GM18870 (cell line): ENCODE data around the gene SP110.
"Not testable (repeated sequence)": the region's sequence is repeated elsewhere in the genome, so short reads cannot be mapped to it uniquely, and the experiment has no call there.

Experiments
- ATAC-seq: cut with Tn5 transposase; IDR thresholded peaks from one replicate; pipeline ENCODE4 v1.9.1; 2021; ENCODE audit warnings: moderate library complexity; ENCODE audit not compliant: unreplicated experiment

Gene SP110

GRCh38 chr2:230225486-230225885 is 5.7 kb upstream of the SP110 start, which contains the start of gene SP140:
Gene SP140 (plus strand): TSS chr2:230225736. CDS start chr2:230225845, 109 bp downstream.
- ATAC-seq: peak; percentile 64

- ATAC-seq: no peak
Measured at GRCh38 chr2:230224458-230224857, 4.7 kb upstream of the SP110 start.

GRCh38 chr2:230222829-230223228 is 3.0 kb upstream of the SP110 start:
- ATAC-seq: not testable (repeated sequence)

- ATAC-seq: no peak
Measured at GRCh38 chr2:230221493-230221892, 1.7 kb upstream of the SP110 start.

GRCh38 chr2:230220347-230220969 is 674 bp upstream of the SP110 start:
- no peak for ATAC-seq

- ATAC-seq: no peak
Measured at GRCh38 chr2:230218421-230218820, 1.4 kb downstream of the SP110 start.

GRCh38 chr2:230217424-230217823 is 2.4 kb downstream of the SP110 start:
- no peak for ATAC-seq

- ATAC-seq: no peak
Measured at GRCh38 chr2:230216489-230216888, 3.3 kb downstream of the SP110 start.

- no peak for ATAC-seq
Measured at GRCh38 chr2:230209422-230210051, 10.2 kb downstream of the SP110 start.

GRCh38 chr2:230208576-230208975 is 11.2 kb downstream of the SP110 start:
- ATAC-seq: no peak

GRCh38 chr2:230205721-230206120 is 14.1 kb downstream of the SP110 start:
- ATAC-seq: peak; percentile 37

GRCh38 chr2:230205034-230205433 is 14.8 kb downstream of the SP110 start:
- ATAC-seq: peak; percentile 48

GRCh38 chr2:230203110-230203676 is 16.6 kb downstream of the SP110 start:
- ATAC-seq: no peak

- ATAC-seq: peak; percentile 44
Measured at GRCh38 chr2:230202430-230203109, 17.2 kb downstream of the SP110 start.

- no peak for ATAC-seq
Measured at GRCh38 chr2:230184727-230185578, 34.8 kb downstream of the SP110 start.

- no peak for ATAC-seq
Measured at GRCh38 chr2:230181195-230181594, 38.6 kb downstream of the SP110 start.

- no peak for ATAC-seq
Measured at GRCh38 chr2:230179907-230180306, 39.9 kb downstream of the SP110 start.

- ATAC-seq: no peak
Measured at GRCh38 chr2:230178546-230179485, 41.0 kb downstream of the SP110 start.

GRCh38 chr2:230176996-230177395 is 42.8 kb downstream of the SP110 start:
- ATAC-seq: no peak

- no peak for ATAC-seq
Measured at GRCh38 chr2:230174466-230174865, 45.3 kb downstream of the SP110 start.
